Measurements from ENCODE around the gene TESK2. TPM values are rescaled to one million over a fixed set of nuclear protein-coding genes. Genes with fewer than 3 reads are reported as not detected.

TESK2 gene
- polyA plus RNA-seq, 1 of the 3 experiments (the other 2 are of a cell fraction), result 1.3 TPM

- Histone ChIP-seq H3K9ac (no peak overlapping the region), H3K27ac (ENCODE audit: low read depth in 2 of 2, low read length in 1 of 2) (no peak overlapping the region), H2AFZ (ENCODE audit: low read depth) (no peak overlapping the region), H3K9me2 (no peaks in the 10 kb centered on the region), H3K4me3 (ENCODE audit: low read depth in 2 of 2, low read length in 1 of 2) (no peak overlapping the region), H3K4me1 (ENCODE audit: control insufficient read depth in 1 of 2, insufficient read depth in 2 of 2, low read depth in 1 of 2, low read length in 1 of 2) (no peaks in the 10 kb centered on the region; a peak in 1 of 4 replicates), H3K79me2 (ENCODE audit: insufficient read depth) (no peaks in the 10 kb centered on the region), H3K27me3 (ENCODE audit: insufficient read depth) (no peaks in the 10 kb centered on the region), H3K4me2 (no peak overlapping the region), H4K20me1 (ENCODE audit: insufficient read depth) (no peaks in the 10 kb centered on the region), H3K9me3 (no peaks in the 10 kb centered on the region), H3F3A (replicated peaks; ENCODE audit: insufficient read depth) (no peaks in the 10 kb centered on the region), H3K36me3 (replicated peaks in 1 of 2; ENCODE audit: control insufficient read depth in 1 of 2, insufficient read depth in 2 of 2, low read length in 1 of 2) (no peaks in the 10 kb centered on the region)
- POLR2A ChIA-PET, result no interaction called here
- CTCF ChIA-PET, result interaction anchor here (1.0 to 1.3 kb wide), 2 partner anchors 9 to 17 kb away, joined by 3 read pairs; no protein-coding TSS in a partner anchor
- TF ChIP-seq TCF12 (IDR thresholded peaks at IDR 0.05), result no peak
- WGBS (ENCODE audit: low lambda C conversion rate), result 59% methylated on average over 6 of the region's 6 CpGs
- DNase-seq, result no peak
Measured at GRCh38 chr1:45414746-45415145, 76.2 kb downstream of the TESK2 start.

GRCh38 chr1:45412899-45413298 lies 78.1 kb downstream of the TESK2 start:
- H3K4me2 ChIP-seq, result no peak overlapping the region
- H3K9me3 ChIP-seq, result no peaks in the 10 kb centered on the region
- H3K9me2 ChIP-seq, result no peaks in the 10 kb centered on the region
- H4K20me1 ChIP-seq (ENCODE audit: insufficient read depth), result no peaks in the 10 kb centered on the region
- DNase-seq, result no peak
- CTCF ChIA-PET, result interaction anchor here (0.9 kb wide), 1 partner anchor 13 kb away, joined by 3 read pairs; no protein-coding TSS in a partner anchor
- no peaks in the 10 kb centered on the region; a peak in 1 of 4 replicates for H3K4me1 ChIP-seq (ENCODE audit: control insufficient read depth in 1 of 2, insufficient read depth in 2 of 2, low read depth in 1 of 2, low read length in 1 of 2)
- H2AFZ ChIP-seq (ENCODE audit: low read depth), result no peak overlapping the region
- no peak overlapping the region for H3K4me3 ChIP-seq (ENCODE audit: low read depth in 2 of 2, low read length in 1 of 2)
- H3K36me3 ChIP-seq (replicated peaks in 1 of 2; ENCODE audit: control insufficient read depth in 1 of 2, insufficient read depth in 2 of 2, low read length in 1 of 2), result no peaks in the 10 kb centered on the region
- no peak overlapping the region for H3K9ac ChIP-seq
- 83% methylated on average over 2 of the region's 2 CpGs for WGBS (ENCODE audit: low lambda C conversion rate)
- H3K79me2 ChIP-seq (ENCODE audit: insufficient read depth), result no peaks in the 10 kb centered on the region
- no peak for TF ChIP-seq RCOR1 (IDR thresholded peaks at IDR 0.05; ENCODE audit: low read length)
- TF ChIP-seq EP300 (IDR thresholded peaks at IDR 0.05; ENCODE audit: borderline replicate concordance in 1 of 2, low read depth in 1 of 2, low read length in 1 of 2), result no peak
- no peak for TF ChIP-seq RFX5 (IDR thresholded peaks at IDR 0.05; ENCODE audit: low read length)
- H3K27ac ChIP-seq (ENCODE audit: low read depth in 2 of 2, low read length in 1 of 2), result no peak overlapping the region
- no peaks in the 10 kb centered on the region for H3K27me3 ChIP-seq (ENCODE audit: insufficient read depth)
- H3F3A ChIP-seq (replicated peaks; ENCODE audit: insufficient read depth), result no peaks in the 10 kb centered on the region
- POLR2A ChIA-PET, result no interaction called here

GRCh38 chr1:45411510-45411899 lies 79.5 kb downstream of the TESK2 start:
- Histone ChIP-seq H3K36me3 (replicated peaks in 1 of 2; ENCODE audit: control insufficient read depth in 1 of 2, insufficient read depth in 2 of 2, low read length in 1 of 2) (no peaks in the 10 kb centered on the region), H3K27ac (ENCODE audit: low read depth in 2 of 2, low read length in 1 of 2) (no peak overlapping the region), H3K4me1 (ENCODE audit: control insufficient read depth in 1 of 2, insufficient read depth in 2 of 2, low read depth in 1 of 2, low read length in 1 of 2) (no peaks in the 10 kb centered on the region; a peak in 1 of 4 replicates), H3F3A (replicated peaks; ENCODE audit: insufficient read depth) (no peaks in the 10 kb centered on the region), H2AFZ (ENCODE audit: low read depth) (no peak overlapping the region), H3K27me3 (ENCODE audit: insufficient read depth) (no peaks in the 10 kb centered on the region), H3K9me3 (no peaks in the 10 kb centered on the region), H3K79me2 (ENCODE audit: insufficient read depth) (no peaks in the 10 kb centered on the region), H3K9me2 (no peaks in the 10 kb centered on the region), H4K20me1 (ENCODE audit: insufficient read depth) (no peaks in the 10 kb centered on the region), H3K9ac (no peak overlapping the region), H3K4me2 (no peak overlapping the region), H3K4me3 (ENCODE audit: low read depth in 2 of 2, low read length in 1 of 2) (no peak overlapping the region)
- TF ChIP-seq FOSL2 (IDR thresholded peaks at IDR 0.05; ENCODE audit: borderline replicate concordance, low read depth), result no peak
- TF ChIP-seq TCF12 (IDR thresholded peaks at IDR 0.05), result no peak
- TF ChIP-seq YY1 (IDR thresholded peaks at IDR 0.05; ENCODE audit: low read depth), result no peak
- TF ChIP-seq NFIC (IDR thresholded peaks at IDR 0.05; ENCODE audit: borderline replicate concordance), result no peak
- TF ChIP-seq SIN3A (IDR thresholded peaks at IDR 0.05; ENCODE audit: borderline replicate concordance, low read depth, low read length), result no peak
- no peak for TF ChIP-seq RXRA (IDR thresholded peaks at IDR 0.05; ENCODE audit: borderline replicate concordance, low read depth)
- TF ChIP-seq EP300 (IDR thresholded peaks at IDR 0.05; ENCODE audit: borderline replicate concordance in 1 of 2, low read depth in 1 of 2, low read length in 1 of 2), result no peak
- no peak for TF ChIP-seq PBX3 (IDR thresholded peaks at IDR 0.05)
- no peak for TF ChIP-seq ZBTB33 (IDR thresholded peaks at IDR 0.05; ENCODE audit: borderline replicate concordance, low read depth)
- TF ChIP-seq GABPA (IDR thresholded peaks at IDR 0.05; ENCODE audit: low read depth), result no peak
- no peak for TF ChIP-seq CHD2 (IDR thresholded peaks at IDR 0.05; ENCODE audit: low read length, partially characterized antibody)
- no peak for TF ChIP-seq RFX5 (IDR thresholded peaks at IDR 0.05; ENCODE audit: low read length)
- ChIA-PET CTCF (no interaction called here), POLR2A (interaction anchor here (0.6 kb wide), 2 partner anchors 15 to 960 kb away, joined by 3 to 10 read pairs; no protein-coding TSS in a partner anchor)
- no peak for DNase-seq
- WGBS (ENCODE audit: low lambda C conversion rate), result 88% methylated on average over 3 of the region's 3 CpGs
